Ectodermal cell (in vitro differentiated cells): ENCODE data around the gene TRIM15.

Source experiments
- H3K27ac ChIP-seq: 2 replicates; pipeline ENCODE4 v1.7.0; 2013; ENCODE audit warnings: mild to moderate bottlenecking, low read depth, low read length; ENCODE audit not compliant: insufficient read depth, poor library complexity, severe bottlenecking
- H3K27me3 ChIP-seq: 2 replicates; pipeline ENCODE4 v1.7.0; 2013; ENCODE audit warnings: mild to moderate bottlenecking, low read length; ENCODE audit not compliant: insufficient read depth, control insufficient read depth, poor library complexity, severe bottlenecking
- H3K36me3 ChIP-seq: one replicate; pipeline ENCODE4 v1.7.0; 2013; ENCODE audit warnings: low read length; ENCODE audit not compliant: control insufficient read depth, insufficient read depth
- H3K4me1 ChIP-seq: one replicate; pipeline ENCODE4 v1.7.0; 2013; ENCODE audit warnings: low read length; ENCODE audit not compliant: control insufficient read depth, insufficient read depth
- H3K4me3 ChIP-seq: 2 replicates; pipeline ENCODE4 v1.7.0; 2013; ENCODE audit warnings: low read depth, low read length, control low read depth; ENCODE audit not compliant: insufficient read depth
- H3K9me3 ChIP-seq: 2 replicates; pipeline ENCODE4 v1.7.0; 2013; ENCODE audit warnings: mild to moderate bottlenecking, low read length, moderate library complexity; ENCODE audit not compliant: control insufficient read depth
- WGBS, 2 experiments: methylation state at CpG; one replicate each; pipeline ENCODE4 v1.1.7; 2013; ENCODE audit warnings: missing lambda C conversion rate in 2 of 2; 5-methylcytosine and 5-hydroxymethylcytosine counted together

The TRIM15 gene

GRCh38 chr6:30180145-30180544 lies 16.8 kb downstream of the TRIM15 start:
- WGBS, 2 experiments: 90% methylated on average over 1 of the region's 1 CpG; no CpG with 5 or more reads in 1 of the 2 experiments
- Histone ChIP-seq H3K27ac (no peak overlapping the region), H3K4me3 (no peak overlapping the region), H3K27me3 (peaks cover 2% of the 10 kb centered on the region), H3K36me3 (no peaks in the 10 kb centered on the region), H3K9me3 (no peaks in the 10 kb centered on the region), H3K4me1 (no peaks in the 10 kb centered on the region)

- Histone ChIP-seq H3K9me3 (no peaks in the 10 kb centered on the region), H3K27ac (no peak overlapping the region), H3K36me3 (peaks cover 11% of the 10 kb centered on the region), H3K27me3 (no peaks in the 10 kb centered on the region), H3K4me3 (no peak overlapping the region), H3K4me1 (no peaks in the 10 kb centered on the region)
- 93% methylated on average over 5 of the region's 5 CpGs for WGBS, 2 experiments
Observed at GRCh38 chr6:30184417-30185031, 21.2 kb downstream of the TRIM15 start.

- Histone ChIP-seq H3K27me3 (no peaks in the 10 kb centered on the region), H3K4me1 (no peaks in the 10 kb centered on the region), H3K36me3 (peaks cover 11% of the 10 kb centered on the region), H3K9me3 (no peaks in the 10 kb centered on the region), H3K27ac (no peak overlapping the region), H3K4me3 (no peak overlapping the region)
- WGBS, 2 experiments: 93 to 95% methylated on average over 20 of the region's 20 CpGs
Observed at GRCh38 chr6:30185846-30186484, 22.6 kb downstream of the TRIM15 start.

- H3K27ac ChIP-seq: no peak overlapping the region
- peaks cover 11% of the 10 kb centered on the region for H3K36me3 ChIP-seq
- H3K4me3 ChIP-seq: no peak overlapping the region
- WGBS, 2 experiments: 95 to 96% methylated on average over 5 of the region's 5 CpGs
- H3K4me1 ChIP-seq: no peaks in the 10 kb centered on the region
- no peaks in the 10 kb centered on the region for H3K9me3 ChIP-seq
- H3K27me3 ChIP-seq: no peaks in the 10 kb centered on the region
Observed at GRCh38 chr6:30188541-30188940, 25.2 kb downstream of the TRIM15 start.

- H3K4me1 ChIP-seq: no peaks in the 10 kb centered on the region
- WGBS, 2 experiments: 94% methylated on average over 7 of the region's 7 CpGs
- peaks cover 20% of the 10 kb centered on the region for H3K36me3 ChIP-seq
- no peak overlapping the region for H3K27ac ChIP-seq
- H3K9me3 ChIP-seq: no peaks in the 10 kb centered on the region
- H3K4me3 ChIP-seq: no peak overlapping the region
- H3K27me3 ChIP-seq: no peaks in the 10 kb centered on the region
Observed at GRCh38 chr6:30192076-30192475, 28.7 kb downstream of the TRIM15 start.

- H3K27ac ChIP-seq: no peak overlapping the region
- no peak overlapping the region for H3K4me3 ChIP-seq
- H3K4me1 ChIP-seq: no peaks in the 10 kb centered on the region
- H3K27me3 ChIP-seq: no peaks in the 10 kb centered on the region
- H3K9me3 ChIP-seq: no peaks in the 10 kb centered on the region
- 83 to 87% methylated on average over 8 of the region's 8 CpGs for whole genome bisulfite sequencing, 2 experiments
- H3K36me3 ChIP-seq: peaks cover 14% of the 10 kb centered on the region
Observed at GRCh38 chr6:30194797-30195690, 31.7 kb downstream of the TRIM15 start.

- Histone ChIP-seq H3K27ac (no peak overlapping the region), H3K9me3 (no peaks in the 10 kb centered on the region)
- WGBS, 2 experiments: 83 to 89% methylated on average over 1 of the region's 1 CpG
Observed at GRCh38 chr6:30195951-30196350, 32.6 kb downstream of the TRIM15 start.

GRCh38 chr6:30196376-30196775 lies 33.0 kb downstream of the TRIM15 start:
- Histone ChIP-seq H3K9me3 (no peaks in the 10 kb centered on the region), H3K27me3 (no peaks in the 10 kb centered on the region), H3K27ac (no peak overlapping the region), H3K4me3 (no peak overlapping the region), H3K4me1 (no peaks in the 10 kb centered on the region), H3K36me3 (peaks cover 14% of the 10 kb centered on the region)
- 96 to 97% methylated on average over 12 of the region's 12 CpGs for WGBS, 2 experiments

More at GRCh38 chr6:30195951-30196350, 32.6 kb downstream of the TRIM15 start:
- H3K4me1 ChIP-seq: no peaks in the 10 kb centered on the region
- H3K4me3 ChIP-seq: no peak overlapping the region
- no peaks in the 10 kb centered on the region for H3K27me3 ChIP-seq
- H3K36me3 ChIP-seq: peaks cover 14% of the 10 kb centered on the region

GRCh38 chr6:30198166-30199084 lies 35.1 kb downstream of the TRIM15 start:
- H3K27ac ChIP-seq: no peak overlapping the region
- no peaks in the 10 kb centered on the region for H3K27me3 ChIP-seq
- peaks cover 14% of the 10 kb centered on the region for H3K36me3 ChIP-seq
- no peaks in the 10 kb centered on the region for H3K9me3 ChIP-seq
- no peaks in the 10 kb centered on the region for H3K4me1 ChIP-seq
- no peak overlapping the region for H3K4me3 ChIP-seq
- WGBS, 2 experiments: 95% methylated on average over 34 of the region's 34 CpGs
